HG02938 (cell line): Measurements from ENCODE around the gene HPCAL1.

Source experiments
- ATAC-seq: cut with Tn5 transposase; IDR thresholded peaks from one replicate; pipeline ENCODE4 v1.9.1; 2021; ENCODE audit warnings: mild to moderate bottlenecking, moderate library complexity; ENCODE audit not compliant: unreplicated experiment

Gene HPCAL1

DNA sequence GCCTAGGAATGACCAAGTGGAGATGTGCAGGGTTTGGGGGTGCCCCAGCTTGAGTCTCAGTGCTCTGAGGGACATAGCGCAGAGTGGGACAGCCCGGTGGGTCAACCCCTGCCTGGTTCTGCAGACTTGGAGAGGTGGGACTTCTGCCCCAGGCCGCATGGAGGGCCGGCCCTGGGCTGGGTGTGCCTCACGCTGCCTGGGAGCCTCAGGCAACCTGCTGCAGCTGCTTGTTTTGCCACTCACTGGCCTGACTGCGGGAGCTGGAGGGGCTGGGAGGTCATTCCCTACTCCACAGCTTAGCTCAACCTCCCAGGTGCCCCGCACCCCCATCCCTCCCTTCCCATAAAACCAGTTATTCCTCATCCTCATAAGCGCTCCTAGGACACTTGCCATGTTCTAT, 112.3 kb downstream of the HPCAL1 start:
- ATAC-seq = no peak

DNA sequence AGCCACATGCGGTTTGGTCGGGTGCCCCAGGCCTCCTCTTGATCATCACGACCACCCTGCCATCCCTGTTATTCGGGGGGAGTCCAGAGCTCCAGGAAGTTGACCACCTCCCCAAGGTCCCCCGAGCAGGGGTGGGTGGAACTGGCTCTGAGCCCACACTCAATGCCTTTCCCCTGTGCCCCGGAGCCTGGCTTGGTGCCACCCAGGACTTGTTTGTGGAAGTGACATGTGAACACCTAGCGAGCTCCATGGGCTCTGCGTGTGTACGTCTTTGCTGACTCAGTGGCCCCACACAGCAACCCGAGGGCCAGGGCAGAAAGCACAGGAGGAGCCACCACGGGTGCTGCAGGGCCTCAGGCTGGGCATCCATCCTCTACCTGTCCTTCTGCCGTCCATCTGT, 112.9 kb downstream of the HPCAL1 start:
- no peak for ATAC-seq

DNA sequence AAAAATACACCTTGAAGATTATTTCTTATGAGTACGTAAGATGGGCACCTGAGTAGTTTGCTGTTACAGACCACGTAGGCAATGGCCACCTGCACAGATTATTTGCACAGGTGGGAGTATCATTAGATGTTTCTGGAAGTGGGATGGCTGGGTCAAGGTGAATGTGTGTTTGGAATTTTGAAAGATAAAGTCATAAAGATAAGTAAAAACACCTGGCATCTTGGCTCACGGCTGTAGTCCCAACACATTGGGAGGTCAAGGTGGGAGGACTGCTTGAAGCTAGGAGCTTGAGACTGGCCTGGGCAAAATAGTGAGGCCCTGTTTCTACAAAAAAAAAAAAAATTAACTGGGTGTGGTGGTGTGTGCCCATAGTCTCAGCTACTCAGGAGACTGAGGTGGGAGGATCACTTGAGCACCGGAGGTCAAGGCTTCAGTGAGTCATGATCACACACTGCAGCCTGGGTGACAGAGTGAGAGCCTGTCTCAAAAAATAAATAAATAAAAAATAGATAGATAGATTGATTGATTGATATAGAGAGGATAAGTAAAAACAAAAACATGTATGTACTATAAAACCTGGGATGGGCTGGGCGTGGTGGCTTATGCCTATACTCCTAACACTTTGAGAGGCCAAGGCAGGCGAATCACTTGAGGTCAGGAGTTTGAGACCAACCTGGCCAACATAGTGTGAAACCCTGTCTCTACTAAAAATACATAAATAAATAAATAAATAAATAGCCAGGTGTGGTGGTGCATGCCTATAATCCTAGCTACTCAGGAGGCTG, 115.0 kb downstream of the HPCAL1 start:
- no peak for ATAC-seq

DNA sequence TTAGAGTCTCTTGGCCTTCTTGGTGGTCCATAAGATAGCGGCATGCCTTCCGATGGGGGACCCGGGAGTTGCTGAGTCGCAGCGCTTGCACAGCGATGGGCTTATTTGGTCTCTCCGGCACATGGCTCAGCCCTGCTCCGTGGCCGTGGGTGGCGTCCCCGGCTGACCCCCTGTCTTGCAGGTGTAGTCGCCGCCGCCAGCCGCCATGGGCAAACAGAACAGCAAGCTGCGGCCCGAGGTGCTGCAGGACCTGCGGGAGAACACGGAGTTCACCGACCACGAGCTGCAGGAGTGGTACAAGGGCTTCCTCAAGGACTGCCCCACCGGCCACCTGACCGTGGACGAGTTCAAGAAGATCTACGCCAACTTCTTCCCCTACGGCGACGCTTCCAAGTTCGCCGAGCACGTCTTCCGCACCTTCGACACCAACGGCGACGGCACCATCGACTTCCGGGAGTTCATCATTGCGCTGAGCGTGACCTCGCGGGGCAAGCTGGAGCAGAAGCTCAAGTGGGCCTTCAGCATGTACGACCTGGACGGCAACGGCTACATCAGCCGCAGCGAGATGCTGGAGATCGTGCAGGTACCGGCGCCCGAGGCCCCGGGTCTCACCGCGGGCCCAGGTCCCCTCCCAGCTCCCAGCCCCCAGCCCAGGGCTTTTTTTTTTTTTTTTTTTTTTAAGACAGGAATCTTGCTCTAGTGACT, 117.0 kb downstream of the HPCAL1 start:
- ATAC-seq = no peak

DNA sequence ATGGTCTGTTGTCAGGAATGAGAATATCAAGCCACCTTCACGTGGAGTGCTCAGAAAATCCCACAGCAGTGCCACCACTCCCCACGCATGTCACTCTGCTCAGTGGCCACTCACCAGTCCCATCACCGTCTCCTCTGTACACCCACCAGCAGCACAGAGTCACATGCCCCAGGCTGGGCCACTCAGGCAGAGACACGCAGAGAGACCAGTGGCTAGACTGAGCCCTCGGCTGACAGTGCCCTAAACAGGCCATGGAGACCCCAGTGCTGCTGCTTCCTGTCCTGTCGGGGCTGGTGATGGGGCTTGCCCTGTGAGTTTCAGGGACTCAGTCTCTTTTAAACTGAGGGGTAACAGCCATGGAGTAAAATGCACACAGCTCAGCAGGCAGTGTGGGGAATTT, 119.5 kb downstream of the HPCAL1 start:
- no peak for ATAC-seq

DNA sequence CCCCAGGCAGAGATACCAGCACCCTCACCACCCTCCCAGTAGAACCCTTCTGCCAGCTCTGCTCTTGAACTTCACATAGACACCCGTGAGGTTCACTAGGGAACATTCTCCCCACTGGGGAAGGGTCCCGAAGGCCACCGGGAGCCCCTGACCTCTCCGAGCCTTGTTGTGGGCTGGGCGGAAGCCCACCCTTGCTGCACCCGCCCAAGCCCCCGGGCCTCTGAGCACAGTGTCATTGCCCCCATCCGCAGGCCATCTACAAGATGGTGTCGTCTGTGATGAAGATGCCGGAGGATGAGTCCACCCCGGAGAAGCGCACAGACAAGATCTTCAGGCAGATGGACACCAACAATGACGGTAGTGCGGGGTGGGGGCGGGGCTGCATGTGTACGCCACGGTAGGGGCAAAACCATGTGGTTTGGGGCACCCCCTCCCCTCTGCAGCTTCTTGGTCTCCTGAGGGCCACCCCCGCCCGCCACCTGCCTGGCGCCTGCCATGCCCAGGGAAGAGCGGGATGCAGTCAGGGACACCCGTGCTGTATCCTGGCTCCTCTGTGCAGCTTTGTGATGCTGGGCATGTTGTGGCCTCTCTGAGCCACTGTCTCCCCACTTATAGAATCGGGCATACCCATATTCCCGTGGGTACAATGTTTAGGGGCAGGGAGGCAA, 120.2 kb downstream of the HPCAL1 start:
- no peak for ATAC-seq

DNA sequence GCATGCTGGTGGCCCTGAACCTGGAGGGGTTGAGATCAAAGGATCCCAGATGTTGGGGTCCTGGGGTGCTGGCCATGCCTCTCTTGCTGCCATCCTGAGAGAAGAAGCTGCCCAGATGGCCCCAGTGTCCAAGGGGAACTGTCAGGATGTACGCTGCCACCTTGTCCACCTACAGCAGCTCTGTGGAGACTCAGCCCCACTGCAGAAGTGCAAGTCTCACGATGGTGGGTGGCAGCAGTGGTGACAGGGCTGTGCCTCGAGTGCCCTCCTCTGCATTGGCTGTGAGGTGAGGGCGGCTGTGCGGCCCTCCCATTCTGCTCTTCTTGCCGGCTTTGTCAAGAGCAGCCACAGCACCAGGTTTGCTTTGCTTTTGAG, 120.7 kb downstream of the HPCAL1 start:
- ATAC-seq = no peak

DNA sequence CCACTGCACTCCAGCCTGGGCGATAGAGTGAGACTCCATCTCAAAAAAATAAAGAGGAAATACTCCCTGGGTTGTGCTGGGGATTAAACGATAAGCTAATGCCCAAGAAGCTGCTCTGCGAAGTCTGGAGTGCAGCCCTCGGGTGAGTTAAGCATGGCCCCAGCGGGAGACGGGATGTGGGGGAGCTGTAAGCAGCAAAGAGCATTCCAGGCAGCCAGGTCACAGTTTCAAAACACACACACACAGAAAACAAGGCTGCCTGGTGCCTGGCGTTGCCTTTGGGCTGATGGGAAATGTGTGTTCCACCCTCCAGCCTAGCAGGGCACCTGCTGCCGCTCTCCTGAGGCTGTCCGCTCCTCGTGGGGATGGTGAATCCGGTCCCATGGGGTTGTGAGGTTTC, 121.3 kb downstream of the HPCAL1 start:
- no peak for ATAC-seq

DNA sequence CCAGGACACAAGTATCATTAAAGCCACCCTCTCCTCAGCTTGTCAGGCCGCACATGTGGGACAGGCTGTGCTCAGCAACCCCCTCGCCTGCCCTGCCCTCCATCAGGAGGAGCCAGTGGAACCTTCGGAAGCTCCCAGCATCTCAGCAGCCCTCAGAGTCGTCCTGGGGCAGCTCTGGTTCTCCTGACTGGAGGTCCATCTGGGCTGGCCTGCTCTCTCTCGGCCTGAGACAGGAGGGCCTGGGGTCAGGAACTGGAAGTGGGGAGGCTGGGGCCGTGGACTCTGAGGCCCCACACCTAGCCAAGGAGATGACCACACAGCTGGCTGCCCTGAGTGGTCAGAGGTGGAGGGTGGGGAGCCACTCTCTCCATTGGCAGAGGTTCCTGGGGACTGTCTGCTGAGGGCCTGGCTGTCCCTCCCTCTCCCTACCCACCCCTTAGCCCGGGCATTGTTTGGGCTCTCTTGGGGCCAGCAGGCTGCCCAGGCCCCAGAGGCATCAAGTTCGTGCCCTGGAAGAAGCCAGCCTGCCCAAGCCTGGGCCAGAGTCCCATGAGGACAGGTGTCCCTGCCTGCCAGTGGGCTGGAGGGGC, 122.3 kb downstream of the HPCAL1 start:
- ATAC-seq = no peak

DNA sequence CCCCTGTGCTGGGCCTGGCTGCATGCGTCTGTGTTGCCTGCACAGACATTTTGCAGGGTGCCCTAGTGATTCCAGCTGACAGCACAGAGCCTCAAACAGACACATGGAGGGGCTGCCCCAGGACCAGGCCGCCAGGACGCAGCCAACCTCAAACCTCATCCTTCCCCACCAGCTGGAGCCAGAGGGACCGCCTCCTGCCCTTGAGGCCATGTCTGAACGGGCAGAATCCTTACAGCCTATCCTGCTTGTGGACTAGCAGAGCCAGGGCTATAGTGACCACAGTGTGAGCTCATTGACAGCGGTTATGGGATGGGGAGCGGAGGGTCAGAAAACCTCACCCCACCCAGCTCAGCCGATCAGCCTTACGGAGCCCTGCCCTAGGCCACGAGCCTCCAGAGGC, 123.0 kb downstream of the HPCAL1 start:
- no peak for ATAC-seq

DNA sequence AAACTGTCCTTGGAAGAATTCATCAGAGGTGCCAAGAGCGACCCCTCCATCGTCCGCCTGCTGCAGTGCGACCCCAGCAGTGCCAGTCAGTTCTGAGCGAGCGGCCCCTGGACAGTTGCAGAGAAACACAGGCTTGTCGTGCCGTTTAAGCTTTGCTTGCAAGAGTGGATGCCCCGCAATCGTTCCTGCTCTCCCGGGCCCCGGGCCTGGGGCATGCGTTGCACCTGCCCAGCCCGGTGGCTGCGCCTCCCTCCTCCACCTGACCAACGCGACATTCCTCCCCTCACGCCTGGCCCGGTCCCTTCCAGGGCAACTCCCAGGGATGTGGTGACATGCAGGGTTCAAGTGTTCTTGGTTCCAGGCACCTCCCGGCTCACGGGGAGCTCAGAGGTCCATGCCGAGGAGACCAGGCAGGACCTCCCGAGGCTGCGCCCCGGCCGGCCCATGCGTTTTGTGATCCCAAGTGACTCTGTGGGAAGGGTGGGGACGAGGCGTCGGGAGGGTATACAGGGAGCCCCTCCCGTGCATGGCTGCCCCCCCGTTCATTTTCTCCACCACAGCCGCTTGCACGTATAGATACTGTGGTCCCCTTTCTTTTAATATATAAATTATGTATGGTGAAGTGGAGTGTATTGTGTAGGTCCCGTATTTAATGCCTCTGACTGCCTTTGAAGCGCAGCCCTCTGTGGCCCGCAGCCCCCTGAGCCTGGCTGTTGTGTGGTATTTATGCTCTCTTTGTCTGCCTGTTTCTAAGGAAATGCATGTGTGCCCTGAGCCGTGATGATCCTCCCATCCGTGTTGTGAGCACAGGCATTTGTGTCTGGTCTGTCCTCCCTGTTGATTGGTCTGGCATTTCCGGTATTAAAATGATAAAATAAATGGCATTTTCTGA, 124.3 kb downstream of the HPCAL1 start:
- ATAC-seq = no peak

DNA sequence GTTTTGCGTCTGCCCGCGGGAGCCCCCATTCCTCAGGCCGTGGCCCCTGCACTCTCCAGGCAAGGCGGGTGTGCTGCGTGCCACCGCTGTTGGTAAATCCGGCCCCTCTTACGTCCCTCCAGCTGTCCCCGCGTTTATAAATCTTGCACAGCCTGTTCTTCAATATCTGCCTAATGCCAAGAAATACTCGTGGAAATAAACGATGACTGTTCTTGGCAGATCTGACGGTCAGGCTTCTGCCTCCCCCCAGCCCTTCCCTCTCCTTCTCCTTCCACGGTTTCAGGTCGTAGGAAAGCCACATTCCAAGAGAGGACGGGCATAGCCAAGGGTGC, 124.9 kb downstream of the HPCAL1 start:
- ATAC-seq = no peak

DNA sequence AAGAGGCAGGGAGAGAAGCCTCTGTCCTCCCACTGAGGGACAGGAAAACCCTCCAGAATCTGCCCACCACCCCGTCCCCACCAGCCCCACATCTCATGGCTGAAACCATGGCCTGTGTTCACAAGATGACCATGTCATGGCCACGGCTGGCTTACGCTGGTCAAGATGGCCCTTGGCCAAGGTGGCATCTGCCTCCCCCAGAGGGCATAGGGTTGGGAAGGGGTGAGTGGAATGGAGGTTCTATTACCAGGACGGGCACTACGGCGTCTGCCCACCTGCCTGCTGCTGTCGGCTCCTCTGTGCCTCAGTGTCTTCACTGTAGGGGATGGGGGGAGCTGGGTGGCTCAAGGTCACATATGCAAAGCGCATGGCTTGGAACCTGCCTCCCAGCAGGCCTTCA, 125.7 kb downstream of the HPCAL1 start:
- no peak for ATAC-seq

DNA sequence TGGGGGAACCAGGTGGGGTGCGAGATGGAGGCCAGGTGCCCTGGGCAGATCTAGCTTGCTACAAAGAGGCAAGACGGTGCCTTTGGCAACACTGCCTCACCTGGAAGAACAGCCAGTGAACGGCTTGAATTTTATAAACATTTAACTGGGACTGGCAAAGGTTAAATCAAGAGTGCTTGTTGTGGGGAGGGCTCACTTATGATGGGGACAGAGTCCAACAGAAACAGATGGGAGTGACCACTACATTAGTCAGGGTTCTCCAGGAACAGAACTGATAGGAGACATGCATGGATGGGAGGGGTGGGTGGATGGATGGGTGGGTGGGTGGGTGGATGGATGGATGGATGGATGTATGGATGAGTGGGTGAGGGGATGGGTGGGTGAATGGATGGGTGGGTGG, 126.2 kb downstream of the HPCAL1 start:
- no peak for ATAC-seq

DNA sequence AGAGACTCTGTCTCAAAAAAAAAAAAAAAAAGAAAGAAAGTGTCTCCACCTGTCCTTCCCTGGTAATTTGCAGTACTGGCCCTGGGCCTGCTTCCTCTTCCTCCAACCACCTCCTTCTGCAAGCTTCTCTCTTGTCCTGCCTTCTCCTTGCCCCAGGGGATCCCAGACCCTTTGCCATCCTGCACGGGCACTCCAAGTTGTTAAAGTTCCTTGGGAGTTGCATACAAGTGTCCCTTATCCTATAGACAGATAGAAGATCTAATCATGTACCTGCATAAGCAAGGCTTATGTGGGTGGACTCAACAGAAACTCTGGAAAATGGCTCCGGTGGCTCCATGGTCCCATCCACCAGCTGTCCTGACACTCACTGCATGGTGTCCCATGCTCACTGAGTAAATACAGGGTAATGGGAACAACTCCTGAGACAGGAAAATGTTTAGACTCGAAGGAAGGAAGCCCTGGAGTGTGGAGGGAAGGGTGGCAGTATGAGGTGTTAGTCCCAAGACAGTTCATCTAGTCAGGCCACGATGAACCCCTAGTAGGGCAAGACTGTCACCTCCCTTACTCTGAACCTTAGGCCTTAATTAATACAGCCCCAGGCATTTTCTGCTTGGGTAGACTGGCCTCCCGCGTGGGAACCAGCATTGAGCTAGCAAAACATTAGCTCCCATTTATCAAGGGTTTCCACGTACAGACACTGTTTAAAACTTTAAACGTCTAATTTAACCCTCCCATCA, 128.3 kb downstream of the HPCAL1 start:
- ATAC-seq = no peak

DNA sequence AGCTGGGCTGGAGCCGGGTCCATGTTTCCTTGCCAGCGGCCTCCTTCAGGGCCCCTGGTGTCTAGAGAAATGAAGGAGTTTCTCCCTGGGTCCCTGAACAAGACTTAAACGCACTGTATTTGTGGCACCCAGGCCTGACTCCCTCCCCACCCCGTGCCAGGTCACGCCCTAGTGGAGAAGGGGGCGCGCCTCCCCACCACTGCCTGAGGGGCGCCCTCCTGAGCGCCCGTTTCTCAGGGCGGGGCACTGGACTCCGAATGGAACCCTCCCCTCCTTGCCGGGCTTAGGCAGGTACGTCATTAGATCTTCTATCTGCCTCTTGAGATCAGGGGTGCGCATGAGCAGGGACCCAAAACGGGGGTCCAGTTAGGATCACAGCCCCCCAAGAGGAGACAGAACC, 129.1 kb downstream of the HPCAL1 start:
- no peak for ATAC-seq

DNA sequence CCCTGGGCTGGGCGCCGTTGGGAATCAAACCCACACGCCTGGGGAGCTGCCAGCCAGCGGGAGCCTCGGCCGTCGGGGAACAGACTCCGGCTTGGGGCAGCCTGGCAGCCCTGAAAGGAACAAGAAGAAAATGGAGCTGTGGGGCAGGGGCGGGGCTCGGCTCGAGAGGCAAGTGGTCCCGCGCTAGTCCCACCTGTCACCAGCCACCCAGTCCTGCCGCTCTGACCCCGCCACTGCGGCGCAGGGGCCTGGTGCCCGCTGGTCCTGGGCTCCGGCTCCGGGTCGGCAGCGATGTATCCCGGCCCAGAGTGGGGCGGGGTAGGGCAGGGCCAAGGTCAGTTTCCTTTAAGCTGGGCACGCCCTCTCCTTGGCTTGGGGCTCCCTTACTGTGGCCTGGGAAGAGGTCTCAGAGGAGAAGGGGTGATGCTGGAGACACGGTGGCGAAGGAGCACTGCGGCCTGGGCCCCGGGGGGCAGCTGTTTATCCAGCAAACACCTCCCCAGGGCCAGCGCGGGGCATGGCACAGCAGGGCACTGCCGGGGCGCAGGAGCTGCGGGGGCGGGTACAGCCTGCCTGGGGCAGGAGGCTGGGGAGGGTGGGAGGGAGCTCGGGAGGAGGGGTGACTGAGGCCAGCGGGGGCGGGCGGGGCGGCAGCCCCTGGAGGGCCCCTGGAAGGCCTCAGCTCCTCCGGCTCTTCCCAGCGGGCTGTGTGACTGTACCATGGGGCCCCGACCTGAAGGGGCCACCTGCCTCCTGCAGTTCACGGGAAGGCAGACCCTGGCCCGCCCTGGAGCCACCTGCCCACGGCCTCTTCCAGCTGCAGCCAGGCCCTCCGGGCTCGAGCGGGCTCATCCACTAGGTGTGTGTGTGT, 129.8 kb downstream of the HPCAL1 start:
- no peak for ATAC-seq

DNA sequence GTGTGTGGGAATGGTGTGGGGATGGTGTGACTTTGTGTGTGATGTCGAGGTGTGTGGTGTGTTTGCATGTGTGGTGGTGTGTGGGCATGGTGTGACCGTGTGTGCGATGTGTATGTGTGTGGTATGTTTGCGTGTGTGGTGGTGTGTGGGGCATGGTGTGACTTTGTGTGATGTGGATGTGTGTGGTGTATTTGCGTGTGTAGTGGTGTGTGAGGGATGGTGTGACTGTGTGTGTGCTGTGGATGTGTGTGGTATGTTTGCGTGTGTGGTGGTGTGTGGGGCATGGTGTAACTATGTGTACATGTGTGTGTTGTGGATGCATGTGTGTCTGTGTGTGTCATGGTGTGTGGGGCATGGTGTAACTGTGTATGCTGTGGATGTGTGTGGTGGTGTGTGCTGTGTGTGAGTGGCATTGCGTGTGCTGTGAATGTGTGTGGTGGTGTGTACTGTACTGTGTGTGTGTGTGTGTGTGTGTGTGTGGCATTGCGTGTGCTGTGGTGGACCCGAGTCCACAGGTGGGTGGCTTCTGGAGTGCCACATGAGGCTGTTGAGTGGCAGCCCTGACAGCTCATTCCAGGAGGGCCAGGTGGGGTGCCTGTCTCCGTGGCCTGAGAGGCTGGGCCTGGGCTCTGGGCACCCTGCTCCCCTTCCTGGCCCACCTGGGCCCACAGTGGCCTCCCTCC, 130.7 kb downstream of the HPCAL1 start:
- no peak for ATAC-seq
